Activated effector memory CD4-positive, alpha-beta T cell treated with Interleukin-2 at 50 U/mL for 16 hours (primary cell): Measurements from ENCODE around the gene CTBS.
"Not testable (repeated sequence)": the region's sequence is repeated elsewhere in the genome, so short reads cannot be mapped to it uniquely, and the experiment has no call there.

Experiments used
- DNase-seq: peaks from one replicate; pipeline ENCODE4 v3.0.0-alpha.2; 2020

Gene CTBS

DNA sequence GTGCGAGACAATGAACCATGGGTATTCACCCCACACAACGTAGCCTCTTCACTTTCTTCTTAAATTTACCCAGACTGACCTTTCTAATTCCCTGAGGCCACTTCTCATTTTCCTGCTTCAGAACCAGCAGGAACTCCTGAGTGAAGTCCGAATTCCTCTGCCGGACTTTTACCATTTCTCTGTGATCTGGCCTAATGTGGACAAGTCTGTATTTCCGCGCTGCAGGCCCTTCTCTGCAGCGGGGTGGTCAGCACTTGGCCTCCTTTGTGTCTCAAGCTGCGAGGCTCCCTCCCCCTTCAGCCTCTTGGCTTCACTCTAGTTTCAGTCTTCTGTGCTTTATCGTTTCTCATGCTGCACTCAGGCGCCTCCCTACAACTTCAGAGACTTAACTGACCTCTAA, 9.4 kb upstream of the CTBS start:
- no peak for DNase-seq

- no peak for DNase-seq
These were observed 8.8 kb upstream of the CTBS start for GRCh38 chr1:84582802-84583587.

DNA sequence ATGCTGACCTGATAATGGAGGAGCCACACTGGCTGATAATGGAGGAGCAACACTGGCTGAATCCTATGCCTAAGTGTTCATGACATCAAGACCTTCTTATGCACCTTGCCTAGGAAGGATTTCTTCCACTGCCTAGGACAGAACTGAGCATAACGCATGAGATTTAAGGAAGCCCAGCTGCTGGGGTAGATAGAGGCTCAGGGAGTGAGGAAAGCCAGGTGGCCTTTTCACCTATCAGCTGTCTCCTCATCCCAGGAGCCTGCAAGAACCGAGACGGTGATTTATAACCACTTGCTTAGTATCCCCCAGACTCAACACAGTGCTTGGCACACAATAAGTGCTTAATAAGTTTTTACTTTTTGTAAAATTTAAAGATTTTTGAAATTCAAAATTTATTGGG, 7.4 kb upstream of the CTBS start:
- DNase-seq, result no peak

GRCh38 chr1:84574936-84575335, 696 bp upstream of the CTBS start:
- DNase-seq, result no peak

- no peak for DNase-seq
These were observed 716 bp downstream of the CTBS start for GRCh38 chr1:84573481-84573966.

GRCh38 chr1:84571150-84571535, 3.1 kb downstream of the CTBS start:
- DNase-seq, result no peak

DNA sequence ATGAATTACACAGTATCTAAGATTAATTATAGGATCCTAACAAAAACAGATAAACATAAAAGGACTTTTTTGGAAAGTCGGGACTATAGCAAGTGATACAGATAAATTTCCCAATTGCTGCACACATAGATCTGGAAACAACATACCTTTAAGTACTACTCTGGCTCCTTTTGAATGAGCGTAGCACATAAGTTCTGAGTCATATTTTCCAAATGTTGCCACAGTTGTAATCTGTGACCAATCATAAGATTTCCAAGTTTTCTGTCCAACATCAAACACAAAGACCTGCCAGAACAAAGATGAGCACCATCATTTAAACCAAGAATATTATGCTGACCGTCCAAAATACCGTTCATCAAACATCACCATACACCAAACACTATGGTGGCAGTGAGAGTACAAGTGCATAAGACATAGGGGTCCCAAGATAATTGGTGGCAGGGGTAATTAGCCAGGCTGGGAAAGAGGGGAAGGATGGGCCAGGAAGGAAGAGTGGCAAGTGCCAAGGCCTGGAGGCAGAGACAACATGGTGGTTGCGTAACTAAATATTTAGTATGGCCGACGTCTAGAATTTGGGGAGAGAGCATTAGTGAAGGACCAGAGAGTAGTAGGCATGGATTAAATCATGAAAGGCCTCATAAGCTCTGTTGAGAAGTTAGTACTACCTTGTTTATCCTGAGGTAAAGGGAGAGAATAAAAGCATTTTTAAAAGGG, 3.6 kb downstream of the CTBS start:
- no peak for DNase-seq

- DNase-seq, result no peak
These were observed 5.0 kb downstream of the CTBS start for GRCh38 chr1:84569216-84569615.

GRCh38 chr1:84550826-84551225, 23.4 kb downstream of the CTBS start:
- DNase-seq, result no peak

DNA sequence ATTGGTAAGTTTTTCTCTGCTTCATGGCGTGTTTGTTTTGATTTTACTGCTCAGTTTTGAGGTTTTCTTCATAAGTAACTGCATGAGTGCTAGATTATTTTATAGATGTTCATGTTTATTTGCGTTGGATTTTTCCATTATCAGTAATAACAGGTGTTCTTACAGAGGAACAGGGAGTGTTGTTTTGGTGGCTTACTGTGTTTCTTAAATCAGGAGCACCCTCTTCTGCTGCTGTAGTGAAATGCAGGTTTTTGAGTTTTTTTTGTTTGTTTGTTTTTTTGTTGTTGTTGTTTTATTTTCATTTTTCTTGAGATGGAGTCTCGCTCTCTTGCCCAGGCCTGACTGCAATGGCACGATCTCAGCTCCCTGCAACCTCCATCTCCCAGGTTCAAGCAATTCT, 32.6 kb downstream of the CTBS start:
- no peak for DNase-seq

DNA sequence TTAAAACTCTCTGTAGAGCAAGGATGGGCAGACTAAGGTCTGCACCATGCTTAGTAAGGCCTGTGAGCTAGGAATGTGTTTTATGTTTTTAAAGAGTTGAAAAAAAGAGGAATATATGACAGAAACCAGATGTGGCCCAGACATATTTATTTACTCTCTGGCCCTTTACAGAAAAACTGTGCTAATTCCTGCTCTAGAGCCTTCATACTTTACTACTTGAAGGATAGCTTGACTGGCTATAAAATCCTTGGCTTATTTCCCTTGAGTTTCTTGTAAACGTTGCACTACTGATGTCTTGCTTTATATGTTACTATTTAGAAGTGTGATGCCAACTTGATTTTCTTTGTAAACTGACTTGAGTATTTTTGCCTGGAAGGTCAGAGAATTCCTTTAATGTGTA, 33.5 kb downstream of the CTBS start:
- no peak for DNase-seq

DNA sequence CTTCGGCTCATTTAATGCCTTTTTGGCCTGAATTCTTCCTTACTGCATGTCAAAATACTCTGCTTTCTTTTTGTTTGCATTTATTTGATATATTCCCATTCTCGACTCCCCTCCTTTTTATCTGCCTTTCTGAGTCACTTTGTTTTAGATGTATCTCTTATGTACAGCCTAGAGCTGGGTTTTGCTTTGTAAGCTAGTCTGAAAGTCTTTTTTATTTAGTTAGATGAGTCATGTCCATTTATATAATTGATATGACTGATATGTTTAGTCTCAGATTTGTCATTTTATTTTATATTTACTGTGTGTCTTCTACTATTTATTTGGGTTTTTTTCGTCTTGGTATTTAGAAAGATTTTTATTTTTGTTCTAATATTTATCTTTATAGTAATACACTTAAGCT, 34.3 kb downstream of the CTBS start:
- DNase-seq, result no peak

- no peak for DNase-seq
These were observed 35.6 kb downstream of the CTBS start for GRCh38 chr1:84538599-84538998.

DNA sequence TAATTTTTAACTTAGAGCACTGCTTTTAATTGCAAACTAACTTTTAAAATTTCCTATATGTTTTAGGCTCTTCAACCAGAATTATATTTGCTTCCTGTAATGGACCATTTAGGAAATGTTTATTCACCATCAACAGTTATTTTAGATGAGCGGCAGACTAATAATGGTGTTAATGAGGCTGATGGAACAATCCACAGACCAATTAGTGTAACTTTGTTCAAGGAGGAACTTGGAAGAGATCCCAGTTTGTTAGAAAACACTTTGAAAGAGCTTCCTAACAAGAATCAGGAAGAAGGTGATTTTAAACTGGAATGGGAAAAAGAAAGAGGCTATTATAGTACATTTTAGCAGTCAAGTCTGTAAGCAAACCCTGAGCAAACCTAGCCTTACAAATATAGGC, 48.5 kb downstream of the CTBS start:
- DNase-seq, result no peak

DNA sequence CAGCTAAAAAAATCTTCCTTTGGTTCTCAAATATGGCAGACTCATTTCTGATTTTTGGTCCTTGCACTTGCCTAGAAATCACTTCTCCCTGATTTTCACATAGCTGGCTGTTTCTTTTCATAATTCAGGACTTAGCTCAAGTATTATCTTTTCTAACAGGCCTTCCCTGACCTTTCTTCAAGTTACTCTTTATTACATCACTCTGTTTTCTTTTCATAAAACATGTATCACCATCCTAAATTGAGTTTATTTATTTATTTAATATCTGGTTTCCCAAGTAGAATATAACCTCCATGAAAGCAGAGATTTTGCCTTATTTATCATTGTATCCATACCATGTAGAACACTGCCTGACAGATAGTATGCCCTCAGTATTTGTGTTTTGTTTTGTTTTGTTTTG, 49.6 kb downstream of the CTBS start:
- DNase-seq, result no peak

GRCh38 chr1:84510668-84511067, 63.6 kb downstream of the CTBS start:
- no peak for DNase-seq

DNA sequence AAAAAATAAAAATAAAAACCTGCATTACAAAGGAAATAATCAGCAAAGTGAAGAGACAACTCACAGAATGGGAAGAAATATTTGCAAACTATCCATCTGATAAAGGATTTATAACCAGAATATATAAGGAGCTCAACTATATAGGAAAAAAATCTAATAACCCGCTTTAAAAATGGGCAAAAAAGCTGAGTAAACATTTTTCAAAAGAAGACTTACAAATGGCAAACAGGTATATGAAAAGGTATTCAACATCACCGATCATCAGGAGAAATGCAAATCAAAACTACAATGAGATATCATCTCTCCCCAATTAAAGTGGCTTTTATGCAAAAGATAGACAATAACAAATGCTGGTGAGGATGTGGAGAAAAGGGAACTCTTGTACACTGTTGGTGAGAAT, 64.1 kb downstream of the CTBS start:
- DNase-seq, result no peak

GRCh38 chr1:84509029-84509428, 65.2 kb downstream of the CTBS start:
- DNase-seq, result no peak

- DNase-seq, result no peak
These were observed 65.7 kb downstream of the CTBS start for GRCh38 chr1:84508510-84508909.

- not testable (repeated sequence) for DNase-seq
These were observed 66.4 kb downstream of the CTBS start for GRCh38 chr1:84507887-84508286.

- no peak for DNase-seq
These were observed 67.3 kb downstream of the CTBS start for GRCh38 chr1:84506729-84507453.

DNA sequence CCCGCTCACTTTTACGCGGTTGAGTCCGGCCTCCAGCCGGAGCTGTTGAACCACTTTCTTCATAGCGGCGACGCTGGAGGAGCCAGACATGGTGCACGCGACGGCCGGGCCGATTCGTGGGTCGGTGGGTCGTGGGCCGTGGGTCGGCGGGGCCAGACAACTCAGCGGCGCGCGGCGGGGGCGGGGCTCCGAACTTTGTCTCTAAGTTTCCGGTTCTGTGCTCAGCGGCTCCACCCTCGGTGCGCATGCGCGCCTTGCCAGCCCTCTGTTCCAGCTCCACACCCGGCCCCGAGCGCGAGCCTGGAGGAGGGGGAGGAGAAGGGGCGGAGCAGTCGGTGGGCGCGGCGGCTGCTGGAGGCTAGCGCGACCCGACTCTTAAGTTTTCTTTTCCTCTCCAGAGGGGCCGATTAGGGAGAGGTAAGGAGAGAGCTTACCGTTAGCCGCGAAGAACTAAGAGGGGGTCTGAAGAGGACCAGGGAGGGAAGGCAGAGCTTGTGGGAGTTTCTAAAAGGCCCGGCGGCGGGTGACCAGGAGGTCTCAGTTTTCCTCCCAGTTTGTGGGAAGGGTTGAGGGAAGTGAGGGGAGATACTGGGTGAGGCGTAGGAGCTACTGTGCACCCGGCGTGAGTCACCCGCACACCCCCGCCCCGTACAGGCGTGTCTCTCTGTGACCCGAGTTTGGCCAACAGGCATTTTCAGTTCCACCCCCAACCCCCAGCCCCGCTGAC, 68.1 kb downstream of the CTBS start, which contains the start of the genes GNG5 and SPATA1:
Gene GNG5, minus strand, starts transcription at position 580 of the 727 bp plus-strand sequence. Its CDS starts 490 bp downstream, at position 90.
Gene SPATA1, plus strand, starts transcription at position 385 of the 727 bp plus-strand sequence. CDS start 9,974 bp downstream, outside the sequence.
- peak; percentile 95 for DNase-seq

DNA sequence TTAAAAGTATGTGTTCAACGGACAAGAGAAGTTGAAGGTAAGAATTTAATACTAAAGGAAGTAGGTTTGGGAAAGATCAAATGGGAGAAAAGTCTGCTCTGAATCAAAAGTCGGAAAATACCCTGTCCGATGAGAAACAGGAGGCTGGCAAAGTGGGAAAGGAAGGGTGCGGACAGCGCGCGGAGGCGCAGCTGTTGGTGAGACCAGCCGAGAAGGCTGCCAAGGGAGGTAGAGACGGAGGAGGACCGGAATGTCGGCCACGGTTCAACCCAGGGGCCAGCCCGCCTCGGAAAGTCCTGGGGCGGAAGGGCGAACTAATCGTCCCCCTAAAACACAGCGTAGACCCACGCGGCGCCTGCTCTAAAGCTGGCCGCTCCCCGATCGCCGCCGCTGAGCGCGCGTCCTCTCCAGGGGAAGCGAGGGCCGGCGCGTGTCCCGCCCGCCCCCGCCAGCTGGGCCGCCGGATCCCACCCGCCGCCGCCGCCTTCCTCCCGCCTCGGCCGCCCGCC, 68.7 kb downstream of the CTBS start:
- no peak for DNase-seq
